Loucy (cell line): ENCODE data around the gene LRP3.
"Not testable (repeated sequence)": the region's sequence is repeated elsewhere in the genome, so short reads cannot be mapped to it uniquely, and the experiment has no call there.

Experiments used
- H2AFZ ChIP-seq: fragments of 200-600 bp; sonication (generic); 2 replicates; pipeline ENCODE4 v1.6.0; 2016; ENCODE audit warnings: antibody characterized with exemption, mild to moderate bottlenecking, low read length, moderate library complexity
- H3F3A ChIP-seq: fragments of 200-600 bp; 2 replicates; pipeline ENCODE4 v1.6.0; 2016; ENCODE audit warnings: antibody characterized with exemption, low read depth, mild to moderate bottlenecking
- H3K27me3 ChIP-seq: fragments of 200-600 bp; sonication (generic); 2 replicates; pipeline ENCODE4 v1.6.1; 2014; ENCODE audit warnings: low read length, mild to moderate bottlenecking; ENCODE audit not compliant: insufficient read depth, poor library complexity, severe bottlenecking
- H3K36me3 ChIP-seq: fragments of 200-600 bp; sonication (generic); 2 replicates; pipeline ENCODE4 v1.6.1; 2016; ENCODE audit warnings: low read length; ENCODE audit not compliant: insufficient read depth
- H3K4me1 ChIP-seq: fragments of 200-600 bp; sonication (generic); 2 replicates; pipeline ENCODE4 v1.5.1; 2014; ENCODE audit warnings: low read length, mild to moderate bottlenecking; ENCODE audit not compliant: insufficient read depth, poor library complexity, severe bottlenecking
- H3K4me2 ChIP-seq: fragments of 200-600 bp; sonication (generic); 2 replicates; pipeline ENCODE4 v1.6.0; 2014; ENCODE audit warnings: antibody characterized with exemption, low read length, low read depth, mild to moderate bottlenecking; ENCODE audit not compliant: poor library complexity, severe bottlenecking
- H3K4me3 ChIP-seq: fragments of 200-600 bp; sonication (generic); 2 replicates; pipeline ENCODE4 v1.5.1; 2014; ENCODE audit warnings: low read length, mild to moderate bottlenecking, mixed read lengths; ENCODE audit not compliant: poor library complexity, severe bottlenecking
- H3K79me2 ChIP-seq: fragments of 200-600 bp; sonication (generic); 2 replicates; pipeline ENCODE4 v1.6.1; 2014; ENCODE audit warnings: low read length; ENCODE audit not compliant: insufficient read depth
- H3K9ac ChIP-seq: fragments of 200-600 bp; sonication (generic); 2 replicates; pipeline ENCODE4 v1.6.0; 2014; ENCODE audit warnings: mild to moderate bottlenecking, low read depth, low read length, moderate library complexity; ENCODE audit not compliant: poor library complexity, severe bottlenecking
- H3K9me2 ChIP-seq: fragments of 200-600 bp; sonication (generic); replicated peaks from 2 replicates; pipeline ENCODE4 v1.6.1; 2016; ENCODE audit warnings: low read depth, low read length, mixed read lengths
- H3K9me3 ChIP-seq: fragments of 200-600 bp; sonication (generic); 2 replicates; pipeline ENCODE4 v1.6.1; 2014; ENCODE audit warnings: mild to moderate bottlenecking, antibody characterized with exemption, low read length, low read depth; ENCODE audit not compliant: insufficient read depth
- H4K20me1 ChIP-seq: fragments of 200-600 bp; sonication (generic); 2 replicates; pipeline ENCODE4 v1.6.0; 2014; ENCODE audit warnings: antibody characterized with exemption, low read length, mild to moderate bottlenecking; ENCODE audit not compliant: insufficient read depth, poor library complexity, severe bottlenecking
- CTCF ChIP-seq: fragments of 200-600 bp; sonication (generic); conservative IDR thresholded peaks from 2 replicates; pipeline ENCODE4 v1.5.1; 2014; ENCODE audit warnings: mild to moderate bottlenecking, antibody characterized with exemption, low read length
- EZH2phosphoT487 ChIP-seq: fragments of 200-600 bp; IDR thresholded peaks from 2 replicates; pipeline ENCODE4 v1.6.1; 2018; ENCODE audit warnings: antibody characterized with exemption, mild to moderate bottlenecking, moderate library complexity, borderline replicate concordance

LRP3 gene

GRCh38 chr19:33220735-33221134 is 26.6 kb downstream of the LRP3 start:
- Histone ChIP-seq H4K20me1 (no peaks in the 10 kb centered on the region), H3K4me3 (no peak overlapping the region), H3K36me3 (no peaks in the 10 kb centered on the region), H3K4me1 (no peaks in the 10 kb centered on the region), H3K9ac (no peak overlapping the region), H3K9me2 (no peaks in the 10 kb centered on the region), H3K79me2 (no peaks in the 10 kb centered on the region), H3F3A (no peaks in the 10 kb centered on the region), H2AFZ (no peak overlapping the region), H3K9me3 (no peaks in the 10 kb centered on the region), H3K27me3 (no peaks in the 10 kb centered on the region), H3K4me2 (no peak overlapping the region)
- TF ChIP-seq CTCF = no peak
- no peak for TF ChIP-seq EZH2phosphoT487

- Histone ChIP-seq H3K9me3 (no peaks in the 10 kb centered on the region), H3K36me3 (no peaks in the 10 kb centered on the region), H3F3A (no peaks in the 10 kb centered on the region), H3K27me3 (no peaks in the 10 kb centered on the region), H3K4me2 (no peak overlapping the region), H2AFZ (no peak overlapping the region), H4K20me1 (no peaks in the 10 kb centered on the region), H3K79me2 (no peaks in the 10 kb centered on the region), H3K9me2 (no peaks in the 10 kb centered on the region), H3K4me1 (no peaks in the 10 kb centered on the region), H3K9ac (no peak overlapping the region), H3K4me3 (no peak overlapping the region)
- no peak for TF ChIP-seq EZH2phosphoT487
Measured at GRCh38 chr19:33221638-33222037, 27.5 kb downstream of the LRP3 start.

- H3K9me3 ChIP-seq, H3K36me3 ChIP-seq, H3K79me2 ChIP-seq, H3K4me2 ChIP-seq, H2AFZ ChIP-seq, H3K9ac ChIP-seq, H3K4me1 ChIP-seq, H3F3A ChIP-seq, H4K20me1 ChIP-seq, H3K4me3 ChIP-seq, H3K27me3 ChIP-seq, H3K9me2 ChIP-seq: not testable (repeated sequence)
Measured at GRCh38 chr19:33222255-33222654, 28.1 kb downstream of the LRP3 start.

- TF ChIP-seq EZH2phosphoT487 (no peak), CTCF (no peak)
- H3K9me3 ChIP-seq = peaks cover 11% of the 10 kb centered on the region; the same call in 1 of the 2 replicates
- H3K4me2 ChIP-seq = no peak overlapping the region
- H3K79me2 ChIP-seq = no peaks in the 10 kb centered on the region
- H3K36me3 ChIP-seq = no peaks in the 10 kb centered on the region
- no peak overlapping the region for H3K9ac ChIP-seq
- H3K4me1 ChIP-seq = no peaks in the 10 kb centered on the region
- H4K20me1 ChIP-seq = no peaks in the 10 kb centered on the region
- no peak overlapping the region for H3K4me3 ChIP-seq
- no peaks in the 10 kb centered on the region for H3K9me2 ChIP-seq
- no peak overlapping the region for H2AFZ ChIP-seq
- H3K27me3 ChIP-seq = no peaks in the 10 kb centered on the region
- H3F3A ChIP-seq = no peaks in the 10 kb centered on the region
Measured at GRCh38 chr19:33224694-33225457, 30.7 kb downstream of the LRP3 start.
